CD14-positive monocyte (primary cell): Measurements from ENCODE around the gene CENPM. TPM values are rescaled to one million over a fixed set of nuclear protein-coding genes. Genes with fewer than 3 reads are reported as not detected.
A peak's percentile ranks its signal among the peaks of the same experiment; 100 is the strongest.

Experiments used
- DNase-seq, 3 donors: peaks; one replicate each; pipeline ENCODE4 v3.0.0-alpha.2; 2011 to 2022
- H2AFZ ChIP-seq: 2 replicates; pipeline ENCODE4 v1.6.0; 2012; ENCODE audit warnings: mild to moderate bottlenecking, low read depth, low read length, inconsistent platforms; ENCODE audit not compliant: insufficient read depth, poor library complexity, severe bottlenecking
- H3K27ac ChIP-seq, 2 donors: 1 replicate in 1 of 2; 2 replicates in 1 of 2; pipeline ENCODE4 v1.5.1; 2012 to 2013; ENCODE audit warnings: low read length in 2 of 2, control low read depth in 1 of 2, inconsistent platforms in 1 of 2, low read depth in 1 of 2, mild to moderate bottlenecking in 1 of 2
- H3K27me3 ChIP-seq, 2 donors: one replicate each; pipeline versions ENCODE4 v1.6.0 to v1.6.1; 2011 to 2013; ENCODE audit warnings: low read length in 2 of 2; ENCODE audit not compliant: control insufficient read depth in 2 of 2, insufficient read depth in 2 of 2
- H3K36me3 ChIP-seq, 2 donors: replicated peaks in 1 of 2; 1 replicate in 1 of 2; 2 replicates in 1 of 2; pipeline versions ENCODE4 v1.5.1 to v1.6.1; 2012 to 2013; ENCODE audit warnings: low read length in 2 of 2, control low read depth in 1 of 2, inconsistent platforms in 1 of 2, mild to moderate bottlenecking in 1 of 2; ENCODE audit not compliant: insufficient read depth in 2 of 2, control insufficient read depth in 1 of 2
- H3K4me1 ChIP-seq, 2 donors: 1 replicate in 1 of 2; 2 replicates in 1 of 2; pipeline versions ENCODE4 v1.5.1 to v1.6.1; 2012 to 2013; ENCODE audit warnings: low read length in 2 of 2, control low read depth in 1 of 2, inconsistent platforms in 1 of 2, mild to moderate bottlenecking in 1 of 2, moderate library complexity in 1 of 2; ENCODE audit not compliant: insufficient read depth in 2 of 2, control insufficient read depth in 1 of 2
- H3K4me2 ChIP-seq: replicated peaks from 2 replicates; pipeline ENCODE3; 2012; ENCODE audit warnings: low read length, moderate library complexity, mild to moderate bottlenecking; ENCODE audit not compliant: poor library complexity, severe bottlenecking; ENCODE audit errors: extremely low read depth
- H3K4me3 ChIP-seq, 3 experiments: fragments of 200-600 bp in 1 of 3; sonication (generic) in 1 of 3; replicated peaks in 1 of 3; 1 replicate in 2 of 3; 2 replicates in 1 of 3; pipeline ENCODE4 v1.5.1; 2011 to 2013; ENCODE audit warnings: low read length in 3 of 3, mild to moderate bottlenecking in 3 of 3, control low read depth in 2 of 3, low read depth in 2 of 3, inconsistent platforms in 1 of 3, moderate library complexity in 1 of 3
- H3K79me2 ChIP-seq: 2 replicates; pipeline ENCODE4 v1.6.0; 2012; ENCODE audit warnings: mild to moderate bottlenecking, control low read depth, inconsistent platforms, low read length, moderate library complexity; ENCODE audit not compliant: insufficient read depth
- H3K9ac ChIP-seq: 2 replicates; pipeline ENCODE4 v1.6.0; 2017; ENCODE audit warnings: low read length, mild to moderate bottlenecking; ENCODE audit not compliant: insufficient read depth, poor library complexity, severe bottlenecking
- H3K9me3 ChIP-seq, 2 donors: replicated peaks in 1 of 2; 1 replicate in 1 of 2; 2 replicates in 1 of 2; pipeline versions ENCODE4 v1.5.1 to v1.6.1; 2012 to 2013; ENCODE audit warnings: low read length in 2 of 2, control low read depth in 1 of 2; ENCODE audit not compliant: control insufficient read depth in 1 of 2, insufficient read depth in 1 of 2
- H4K20me1 ChIP-seq: 2 replicates; pipeline ENCODE4 v1.6.0; 2012; ENCODE audit warnings: mild to moderate bottlenecking, low read length, control low read depth, moderate library complexity; ENCODE audit not compliant: insufficient read depth
- H3K27ac Mint-ChIP-seq, 7 donors: one replicate each; pipeline ENCODE4 v1.8.0; 2020; ENCODE audit warnings: mild to moderate bottlenecking in 7 of 7, mixed read lengths in 7 of 7, moderate library complexity in 6 of 7, inconsistent platforms in 2 of 7
- H3K27me3 Mint-ChIP-seq, 3 donors: one replicate each; pipeline ENCODE4 v1.8.0; 2021 to 2022; ENCODE audit warnings: low read depth in 3 of 3, mild to moderate bottlenecking in 3 of 3, mixed read lengths in 3 of 3, moderate library complexity in 3 of 3, inconsistent platforms in 1 of 3
- H3K36me3 Mint-ChIP-seq, 2 donors: one replicate each; pipeline ENCODE4 v1.8.0; 2020; ENCODE audit warnings: mixed read lengths in 2 of 2, inconsistent platforms in 1 of 2, mild to moderate bottlenecking in 1 of 2
- H3K4me1 Mint-ChIP-seq: one replicate; pipeline ENCODE4 v1.8.0; 2020; ENCODE audit warnings: mild to moderate bottlenecking, mixed read lengths
- H3K4me3 Mint-ChIP-seq, 2 donors: one replicate each; pipeline ENCODE4 v1.8.0; 2020; ENCODE audit warnings: mild to moderate bottlenecking in 2 of 2, mixed read lengths in 2 of 2, moderate library complexity in 1 of 2
- H3K9me3 Mint-ChIP-seq, 7 donors: one replicate each; pipeline ENCODE4 v1.8.0; 2020 to 2022; ENCODE audit warnings: mixed read lengths in 7 of 7, mild to moderate bottlenecking in 6 of 7, moderate library complexity in 6 of 7, inconsistent platforms in 2 of 7
- CTCF ChIP-seq: fragments of 200-600 bp; IDR thresholded peaks from one replicate; pipeline ENCODE4 v1.8.0; 2022; ENCODE audit warnings: antibody characterized with exemption, mild to moderate bottlenecking
- WGBS: methylation state at CpG from one replicate; pipeline ENCODE4 v1.1.5; 2013; ENCODE audit warnings: missing lambda C conversion rate; ENCODE audit not compliant: insufficient coverage; 5-methylcytosine and 5-hydroxymethylcytosine counted together
- intact Hi-C, 2 donors: fragments of 100-400 bp; cut with micrococcal nuclease; formaldehyde crosslinking; loops; one replicate each; pipeline versions ENCODE4 v1.15.0 to v1.15.1; 2023
- polyA plus RNA-seq, 3 donors: library from polyadenylated mRNA; depleted of rRNA in 1 of 3; unstranded in 2 of 3; stranded (reverse) in 1 of 3; fragments of 300-500 nt in 2 of 3; fragments of >200 nt in 1 of 3; fragmentation: Illumina TruSeq in 2 of 3; gene quantifications; 1 replicate in 2 of 3; 2 replicates in 1 of 3; pipeline ENCODE4 v1.2.3, GENCODE V29; 2012 to 2021

The CENPM gene
- polyA plus RNA-seq, 3 donors, result 0.20 TPM; not detected in 2

- no peaks in the 10 kb centered on the region for H3K27me3 ChIP-seq
- 95% methylated on average over 15 of the region's 15 CpGs for WGBS
Observed at GRCh38 chr22:41902932-41903421, 44.0 kb downstream of the CENPM start.

GRCh38 chr22:41902016-41902415 is 44.9 kb downstream of the CENPM start:
- Histone ChIP-seq H3K27me3 (no peaks in the 10 kb centered on the region), H2AFZ (no peak overlapping the region), H3K4me3 (no peak overlapping the region), H3K4me2 (no peak overlapping the region), H3K4me1 (no peaks in the 10 kb centered on the region), H3K27ac (no peak overlapping the region), H4K20me1 (no peaks in the 10 kb centered on the region), H3K9ac (no peak overlapping the region), H3K79me2 (no peaks in the 10 kb centered on the region), H3K36me3 (peaks cover 89 to 99% of the 10 kb centered on the region in 2 donors), H3K9me3 (no peaks in the 10 kb centered on the region)
- H3K4me3 Mint-ChIP-seq, result no peak overlapping the region
- peak overlapping the region in 1 of 7 donors; percentile 3 for H3K27ac Mint-ChIP-seq
- no peak for DNase-seq
- H3K36me3 Mint-ChIP-seq, result peaks cover 79 to 92% of the 10 kb centered on the region in 2 donors
- no peaks in the 10 kb centered on the region for H3K4me1 Mint-ChIP-seq
- 100% methylated on average over 6 of the region's 7 CpGs for WGBS
- TF ChIP-seq CTCF, result no peak
- H3K9me3 Mint-ChIP-seq, result no peaks in the 10 kb centered on the region
- H3K27me3 Mint-ChIP-seq, result peaks cover 0 to 2% (median 0%) of the 10 kb centered on the region in 3 donors
- intact Hi-C loops, result no loop called here

More at GRCh38 chr22:41902932-41903421, 44.0 kb downstream of the CENPM start:
- Histone ChIP-seq H3K79me2 (no peaks in the 10 kb centered on the region), H3K9ac (no peak overlapping the region), H3K27ac (no peak overlapping the region), H3K9me3 (no peaks in the 10 kb centered on the region), H3K4me1 (peaks cover 4 to 7% of the 10 kb centered on the region in 2 donors), H2AFZ (no peak overlapping the region), H3K4me3 (no peak overlapping the region), H4K20me1 (no peaks in the 10 kb centered on the region), H3K4me2 (no peak overlapping the region), H3K36me3 (peaks cover 84 to 95% of the 10 kb centered on the region in 2 donors)
- DNase-seq, result no peak
- Mint-ChIP-seq H3K4me1 (peaks cover 6% of the 10 kb centered on the region), H3K9me3 (no peaks in the 10 kb centered on the region), H3K4me3 (no peak overlapping the region), H3K27me3 (peaks cover 0 to 5% (median 2%) of the 10 kb centered on the region in 3 donors), H3K27ac (no peak overlapping the region), H3K36me3 (peaks cover 75 to 89% of the 10 kb centered on the region in 2 donors)
- intact Hi-C loops, result no loop called here
- TF ChIP-seq CTCF, result no peak
